ENCODE results near the gene HCFC1. TPM values are rescaled to one million over a fixed set of nuclear protein-coding genes. Genes with fewer than 3 reads are reported as not detected.

Gene HCFC1
- total and polyA plus RNA-seq, 9 of the 15 experiments (the other 6 are each of a cell fraction or from before 2014, with no cell fraction given) = 2.8 to 133 (median 17.1) TPM

GRCh38 chrX:153925739-153926551 lies 45.7 kb downstream of the HCFC1 start, which contains the start of gene ARHGAP4 (continued):
- TF ChIP-seq ZNF655 (CRISPR knock-in tag; IDR thresholded peaks at IDR 0.05) (no peak), WHSC1 (IDR thresholded peaks at IDR 0.05; ENCODE audit: low read length) (no peak), NCOR1 (IDR thresholded peaks at IDR 0.05) (peak; percentile 64), ZNF507 (tag; conservative IDR thresholded peaks at IDR 0.05) (no peak), ZSCAN29 (IDR thresholded peaks at IDR 0.05) (no peak), TAF7 (tag; IDR thresholded peaks at IDR 0.05) (no peak), ZBTB40 (IDR thresholded peaks at IDR 0.05) (0 out of 2 replicates have a peak, but pooled peaks have one; percentile 16), ZBTB40 (CRISPR knock-in tag; IDR thresholded peaks at IDR 0.05) (no peak), GATAD2B (IDR thresholded peaks at IDR 0.05; ENCODE audit: borderline replicate concordance) (peak; percentile 87), TBP (optimal IDR thresholded peaks at IDR 0.05; ENCODE audit: low read depth, low read length) (no peak), HBP1 (CRISPR knock-in tag; IDR thresholded peaks at IDR 0.05) (peak; percentile 92), SIRT6 (IDR thresholded peaks at IDR 0.05; ENCODE audit: low read depth, low read length) (no peak), CREB5 (CRISPR knock-in tag; IDR thresholded peaks at IDR 0.05) (no peak), FOXA1 (IDR thresholded peaks at IDR 0.05; ENCODE audit: borderline replicate concordance) (no peak), ZNF57 (CRISPR knock-in tag; IDR thresholded peaks at IDR 0.05) (0 out of 2 replicates have a peak, but pooled peaks have one; percentile 63), CREM (IDR thresholded peaks at IDR 0.05; ENCODE audit: low read depth) (peak; percentile 33; the same call in 1 of the 2 replicates)
